Measurements from ENCODE around the gene SYCP1.
"Not testable (repeated sequence)": the region's sequence is repeated elsewhere in the genome, so short reads cannot be mapped to it uniquely, and the experiment has no call there.

The SYCP1 gene

GRCh38 chr1:114854693-114855320, at the start of gene SYCP1:
TSS of gene SYCP1 (plus strand) at chr1:114854863. CDS start at chr1:114855465, 602 bp downstream.
- TF ChIP-seq CTCF (conservative IDR thresholded peaks at IDR 0.05; ENCODE audit: low read depth): no peak
- ChIA-PET CTCF (interaction anchor here (0.6 kb wide), 1 partner anchor 9 kb away, joined by 3 read pairs; no protein-coding TSS in a partner anchor), POLR2A (ENCODE audit: low non-redundant PET) (no interaction called here)
- no peak for DNase-seq (ENCODE audit: low spot score)
- no peak within 1 kb of the TSS for H3K27ac ChIP-seq

GRCh38 chr1:114819869-114820268, 34.8 kb upstream of the SYCP1 start:
- no peak overlapping the region for H3K27ac ChIP-seq
- no peak for TF ChIP-seq CTCF (conservative IDR thresholded peaks at IDR 0.05; ENCODE audit: low read depth)
- no peak for DNase-seq (ENCODE audit: low spot score)
- POLR2A ChIA-PET (ENCODE audit: low non-redundant PET): no interaction called here
- CTCF ChIA-PET: interaction anchor here (0.7 kb wide), 1 partner anchor 9 kb away, joined by 3 read pairs; no protein-coding TSS in a partner anchor

GRCh38 chr1:114820392-114820791, 34.3 kb upstream of the SYCP1 start:
- no peak for DNase-seq (ENCODE audit: low spot score)
- H3K27ac ChIP-seq: no peak overlapping the region
- ChIA-PET CTCF (interaction anchor here (0.7 kb wide), 1 partner anchor 9 kb away, joined by 3 read pairs; no protein-coding TSS in a partner anchor), POLR2A (ENCODE audit: low non-redundant PET) (no interaction called here)
- no peak for TF ChIP-seq CTCF (conservative IDR thresholded peaks at IDR 0.05; ENCODE audit: low read depth)

- no peak overlapping the region for H3K27ac ChIP-seq
- ChIA-PET CTCF (interaction anchor here (0.6 kb wide), 1 partner anchor 37 kb away, joined by 3 read pairs; no protein-coding TSS in a partner anchor), POLR2A (ENCODE audit: low non-redundant PET) (interaction anchor here (1.0 kb wide), 1 partner anchor 64 kb away, joined by 5 read pairs; the partner anchor contains the start of gene CSDE1)
- no peak for TF ChIP-seq CTCF (conservative IDR thresholded peaks at IDR 0.05; ENCODE audit: low read depth)
- DNase-seq (ENCODE audit: low spot score): no peak
Measured at GRCh38 chr1:114821978-114822377, 32.7 kb upstream of the SYCP1 start.

- no peak overlapping the region for H3K27ac ChIP-seq
- ChIA-PET CTCF (no interaction called here), POLR2A (ENCODE audit: low non-redundant PET) (no interaction called here)
- peak; percentile 10 for DNase-seq (ENCODE audit: low spot score)
- TF ChIP-seq CTCF (conservative IDR thresholded peaks at IDR 0.05; ENCODE audit: low read depth): no peak
Measured at GRCh38 chr1:114828251-114828650, 26.4 kb upstream of the SYCP1 start.

- CTCF ChIA-PET; POLR2A ChIA-PET (ENCODE audit: low non-redundant PET); DNase-seq (ENCODE audit: low spot score); H3K27ac ChIP-seq: not testable (repeated sequence)
Measured at GRCh38 chr1:114830075-114830474, 24.6 kb upstream of the SYCP1 start.

GRCh38 chr1:114831276-114831994, 23.2 kb upstream of the SYCP1 start:
- ChIA-PET CTCF (no interaction called here), POLR2A (ENCODE audit: low non-redundant PET) (no interaction called here)
- no peak for DNase-seq (ENCODE audit: low spot score)
- no peak for TF ChIP-seq CTCF (conservative IDR thresholded peaks at IDR 0.05; ENCODE audit: low read depth)
- no peak overlapping the region for H3K27ac ChIP-seq

All from RWPE1 (cell line).